Erythroblast (primary cell): ENCODE data around the gene AFF3.

ENCODE experiments used
- GATA1 ChIP-seq: IDR thresholded peaks from 2 replicates; pipeline ENCODE4 v1.6.1; 2011; ENCODE audit warnings: low read depth, mild to moderate bottlenecking, control low read depth, low read length, moderate library complexity
- POLR2A ChIP-seq: IDR thresholded peaks from 2 replicates; pipeline ENCODE4 v1.6.1; 2011; ENCODE audit warnings: mild to moderate bottlenecking, low read length

DNA sequence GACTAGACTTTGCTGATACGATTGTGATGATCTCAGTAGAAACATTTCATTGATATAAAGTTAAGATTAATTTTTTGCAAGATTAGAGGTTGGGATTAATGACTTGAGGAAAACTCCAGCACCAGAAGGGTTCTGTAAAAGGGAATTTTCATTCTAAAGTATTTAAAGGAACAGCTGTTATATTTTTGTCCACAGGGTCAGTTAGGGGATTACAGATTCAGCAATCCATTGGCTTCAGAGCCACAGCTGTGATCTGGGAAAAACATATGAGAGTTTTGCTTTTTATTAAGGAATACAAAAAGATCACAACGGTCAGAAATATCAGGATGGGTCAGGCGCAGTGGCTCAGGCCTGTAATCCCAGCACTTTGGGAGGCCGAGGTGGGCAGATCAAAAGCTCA, 633.0 kb downstream of the AFF3 start:
- no peak for TF ChIP-seq POLR2A
- no peak for TF ChIP-seq GATA1
